Measurements from ENCODE around the gene CNOT4.
"Not testable (repeated sequence)": the region's sequence is repeated elsewhere in the genome, so short reads cannot be mapped to it uniquely, and the experiment has no call there.

The CNOT4 gene

GRCh38 chr7:135359615-135360014 lies 150.3 kb downstream of the CNOT4 start:
- DNase-seq = no peak

GRCh38 chr7:135355377-135356048 lies 154.4 kb downstream of the CNOT4 start:
- DNase-seq = no peak

- no peak for DNase-seq
Observed at GRCh38 chr7:135353832-135354231, 156.1 kb downstream of the CNOT4 start.

- no peak for DNase-seq
Observed at GRCh38 chr7:135352285-135352684, 157.6 kb downstream of the CNOT4 start.

- DNase-seq = not testable (repeated sequence)
Observed at GRCh38 chr7:135351070-135351469, 158.8 kb downstream of the CNOT4 start.

GRCh38 chr7:135349746-135350145 lies 160.2 kb downstream of the CNOT4 start:
- no peak for DNase-seq

- no peak for DNase-seq
Observed at GRCh38 chr7:135348493-135348892, 161.4 kb downstream of the CNOT4 start.

GRCh38 chr7:135343361-135343760 lies 166.5 kb downstream of the CNOT4 start:
- DNase-seq = no peak

- no peak for DNase-seq
Observed at GRCh38 chr7:135342887-135343286, 167.0 kb downstream of the CNOT4 start.

GRCh38 chr7:135341049-135341448 lies 168.9 kb downstream of the CNOT4 start:
- no peak for DNase-seq

GRCh38 chr7:135337977-135338550 lies 171.8 kb downstream of the CNOT4 start:
- no peak for DNase-seq

- DNase-seq = no peak
Observed at GRCh38 chr7:135337506-135337905, 172.4 kb downstream of the CNOT4 start.

- peak; percentile 27 for DNase-seq
Observed at GRCh38 chr7:135335628-135336139, 174.2 kb downstream of the CNOT4 start.

GRCh38 chr7:135334830-135335543 lies 174.9 kb downstream of the CNOT4 start:
- DNase-seq = no peak

GRCh38 chr7:135333946-135334345 lies 176.0 kb downstream of the CNOT4 start:
- DNase-seq = no peak

GRCh38 chr7:135333200-135333599 lies 176.7 kb downstream of the CNOT4 start:
- DNase-seq = no peak

GRCh38 chr7:135330088-135330487 lies 179.8 kb downstream of the CNOT4 start:
- no peak for DNase-seq

- DNase-seq = no peak
Observed at GRCh38 chr7:135328526-135328925, 181.4 kb downstream of the CNOT4 start.

- no peak for DNase-seq
Observed at GRCh38 chr7:135328053-135328452, 181.8 kb downstream of the CNOT4 start.

GRCh38 chr7:135327458-135327857 lies 182.4 kb downstream of the CNOT4 start:
- no peak for DNase-seq

GRCh38 chr7:135326636-135327280 lies 183.1 kb downstream of the CNOT4 start:
- DNase-seq = no peak

GRCh38 chr7:135322571-135323340 lies 187.1 kb downstream of the CNOT4 start:
- DNase-seq = no peak
